Ectodermal cell (in vitro differentiated cells): ENCODE measurements around the gene PIAS4.

ENCODE experiments used
- H3K27ac ChIP-seq: 2 replicates; pipeline ENCODE4 v1.7.0; 2013; ENCODE audit warnings: mild to moderate bottlenecking, low read depth, low read length; ENCODE audit not compliant: insufficient read depth, poor library complexity, severe bottlenecking
- H3K27me3 ChIP-seq: 2 replicates; pipeline ENCODE4 v1.7.0; 2013; ENCODE audit warnings: mild to moderate bottlenecking, low read length; ENCODE audit not compliant: insufficient read depth, control insufficient read depth, poor library complexity, severe bottlenecking
- H3K36me3 ChIP-seq: one replicate; pipeline ENCODE4 v1.7.0; 2013; ENCODE audit warnings: low read length; ENCODE audit not compliant: control insufficient read depth, insufficient read depth
- H3K4me1 ChIP-seq: one replicate; pipeline ENCODE4 v1.7.0; 2013; ENCODE audit warnings: low read length; ENCODE audit not compliant: control insufficient read depth, insufficient read depth
- H3K4me3 ChIP-seq: 2 replicates; pipeline ENCODE4 v1.7.0; 2013; ENCODE audit warnings: low read depth, low read length, control low read depth; ENCODE audit not compliant: insufficient read depth
- H3K9me3 ChIP-seq: 2 replicates; pipeline ENCODE4 v1.7.0; 2013; ENCODE audit warnings: mild to moderate bottlenecking, low read length, moderate library complexity; ENCODE audit not compliant: control insufficient read depth
- WGBS, 2 experiments: methylation state at CpG; one replicate each; pipeline ENCODE4 v1.1.7; 2013; ENCODE audit warnings: missing lambda C conversion rate in 2 of 2; 5-methylcytosine and 5-hydroxymethylcytosine counted together

The PIAS4 gene

DNA sequence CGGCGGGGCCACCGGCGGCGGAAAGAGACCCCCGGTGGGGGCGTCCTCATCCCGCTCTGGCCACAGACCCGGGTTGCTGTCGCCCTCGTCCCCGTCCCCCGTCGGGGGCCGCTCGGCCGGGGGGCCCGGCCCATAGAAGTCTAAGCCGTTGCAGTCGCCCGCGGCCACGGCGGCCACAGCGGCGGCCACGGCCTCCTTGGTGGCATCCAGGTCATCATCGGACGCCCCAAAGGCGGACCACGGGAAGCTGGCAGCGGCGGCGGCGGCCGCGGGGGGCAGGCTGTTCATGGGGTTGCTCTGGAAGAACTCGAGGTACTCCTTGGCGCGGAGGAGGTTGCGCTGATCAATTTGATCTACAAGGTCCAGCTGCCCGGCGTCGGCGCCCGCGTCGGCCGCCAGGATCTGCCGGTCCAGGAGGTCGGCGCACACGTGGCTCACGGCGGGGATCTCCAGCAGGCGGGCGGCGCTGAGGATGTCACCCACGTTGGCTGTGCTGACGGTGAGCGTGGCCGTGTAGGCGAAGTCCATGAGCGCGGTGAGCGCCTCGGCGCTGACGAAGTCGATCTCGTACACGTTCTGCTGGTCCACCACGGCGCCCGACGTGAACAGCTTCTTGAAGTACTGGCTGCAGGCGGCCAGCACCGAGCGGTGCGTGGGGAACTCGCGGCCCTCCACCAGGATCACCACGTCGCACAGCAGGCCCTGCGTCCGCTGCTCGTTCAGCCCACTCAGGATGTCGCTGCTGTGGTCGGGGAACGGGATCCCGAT lies 47.1 kb downstream of the PIAS4 start:
- 97% methylated on average over 91 of the region's 91 CpGs for WGBS, 2 experiments
- H3K27me3 ChIP-seq, result no peaks in the 10 kb centered on the region
- H3K4me1 ChIP-seq, result peaks cover 8% of the 10 kb centered on the region
- no peaks in the 10 kb centered on the region for H3K9me3 ChIP-seq
- no peak overlapping the region for H3K4me3 ChIP-seq
- H3K36me3 ChIP-seq, result peaks cover 21% of the 10 kb centered on the region
- H3K27ac ChIP-seq, result no peak overlapping the region

DNA sequence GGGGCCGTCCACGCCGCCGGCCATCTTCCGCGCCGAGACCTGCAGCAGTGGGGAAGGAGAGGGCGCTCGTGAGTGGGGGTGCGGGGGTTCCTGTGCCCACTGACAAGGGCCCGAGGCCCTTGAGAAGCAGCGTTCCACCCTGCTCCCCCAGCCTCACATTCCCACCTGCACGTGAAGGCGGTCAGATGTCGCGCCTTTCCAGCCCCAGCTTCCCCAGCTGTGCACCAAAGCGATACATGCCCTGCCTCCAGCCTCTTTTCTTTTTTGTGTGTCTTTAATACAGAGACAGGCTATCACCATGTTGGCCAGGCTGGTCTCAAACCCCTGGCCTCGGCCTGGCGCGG lies 47.6 kb downstream of the PIAS4 start:
- WGBS, 2 experiments, result 95 to 96% methylated on average over 20 of the region's 20 CpGs
- no peaks in the 10 kb centered on the region for H3K27me3 ChIP-seq
- peaks cover 8% of the 10 kb centered on the region for H3K4me1 ChIP-seq
- peaks cover 21% of the 10 kb centered on the region for H3K36me3 ChIP-seq
- no peaks in the 10 kb centered on the region for H3K9me3 ChIP-seq
- H3K27ac ChIP-seq, result no peak overlapping the region
- H3K4me3 ChIP-seq, result no peak overlapping the region

DNA sequence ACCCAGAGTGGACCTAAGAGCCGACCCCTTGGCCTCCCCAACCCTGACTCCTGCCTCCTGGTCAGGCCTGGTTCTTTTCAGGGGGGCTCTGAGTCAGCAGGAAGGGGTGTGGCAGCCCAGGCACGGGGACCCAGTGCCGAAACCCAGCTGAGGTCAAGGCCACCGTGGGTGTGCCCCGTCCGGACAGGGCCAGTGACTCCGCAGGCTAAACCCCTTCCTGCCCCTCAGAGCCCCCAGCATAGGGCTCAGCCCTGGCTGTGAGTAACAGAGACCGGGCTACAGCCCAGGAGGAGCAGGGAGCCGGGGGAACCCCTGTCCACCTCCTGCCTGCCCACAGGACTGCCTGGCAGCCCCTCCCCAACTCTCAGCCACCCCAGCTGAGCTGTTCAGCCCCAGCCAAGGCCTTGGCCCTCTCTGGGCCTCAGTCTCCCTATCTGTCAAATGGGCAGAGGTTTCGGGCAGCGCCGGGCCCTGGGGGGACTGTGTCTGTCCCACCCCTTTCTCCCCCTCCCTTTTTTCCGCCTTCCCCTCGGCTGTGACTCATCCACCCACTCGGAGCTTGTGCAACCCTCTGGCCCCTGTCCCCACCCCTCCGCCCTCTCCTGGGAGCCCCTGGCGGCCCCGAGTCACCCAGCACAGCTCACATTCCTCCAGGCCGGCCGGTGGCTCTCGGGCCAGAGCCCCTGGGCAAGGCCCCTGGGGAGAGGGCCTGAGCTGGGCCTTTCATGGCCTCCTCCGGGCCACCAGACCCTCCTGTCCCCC lies 50.6 kb downstream of the PIAS4 start:
- Histone ChIP-seq H3K36me3 (peaks cover 17% of the 10 kb centered on the region), H3K27me3 (no peaks in the 10 kb centered on the region), H3K9me3 (no peaks in the 10 kb centered on the region), H3K27ac (no peak overlapping the region), H3K4me1 (peaks cover 8% of the 10 kb centered on the region), H3K4me3 (no peak overlapping the region)
- WGBS, 2 experiments, result 84 to 88% methylated on average over 22 of the region's 22 CpGs

DNA sequence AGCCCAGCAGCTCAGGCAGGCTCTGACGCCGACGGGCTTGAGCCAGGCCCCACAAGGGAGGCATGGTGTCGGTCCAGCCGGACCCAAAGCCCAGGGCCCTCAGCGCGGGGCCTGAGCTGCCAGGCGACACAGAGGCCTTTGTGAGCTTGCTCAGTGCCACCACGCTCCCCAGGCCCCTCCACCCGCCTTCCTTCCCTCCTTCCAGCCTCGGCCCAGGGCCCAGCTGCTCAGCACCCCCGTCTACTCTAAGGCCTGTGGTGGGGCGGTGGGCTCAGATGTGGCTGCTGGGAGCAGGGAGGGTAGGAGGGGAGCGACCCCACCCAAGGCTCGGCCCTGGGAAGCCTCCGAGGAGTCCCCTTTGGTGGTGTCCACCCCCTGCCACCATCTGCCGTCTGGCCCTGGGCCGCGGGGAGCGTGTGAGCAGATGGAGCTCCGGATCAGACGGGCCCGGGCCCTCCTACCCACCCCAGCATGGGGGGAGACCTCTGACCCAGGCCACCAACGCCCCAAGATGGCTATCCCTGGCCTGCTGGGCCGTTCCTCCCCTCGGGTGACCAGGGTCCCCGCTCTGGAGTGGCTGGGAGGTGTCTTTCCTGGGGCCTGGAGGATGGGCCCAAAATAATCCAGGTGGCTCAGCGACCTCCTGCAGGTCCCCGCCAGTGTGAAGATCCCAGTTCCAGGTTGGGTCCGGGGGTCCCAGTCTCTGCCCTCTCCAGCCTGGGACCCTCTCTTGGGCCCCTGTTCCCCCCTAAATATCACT lies 51.3 kb downstream of the PIAS4 start:
- 85 to 87% methylated on average over 30 of the region's 30 CpGs for WGBS, 2 experiments
- Histone ChIP-seq H3K9me3 (no peaks in the 10 kb centered on the region), H3K4me3 (no peak overlapping the region), H3K36me3 (peaks cover 9% of the 10 kb centered on the region), H3K27me3 (no peaks in the 10 kb centered on the region), H3K27ac (peak overlapping the region; percentile 60), H3K4me1 (peaks cover 8% of the 10 kb centered on the region)

DNA sequence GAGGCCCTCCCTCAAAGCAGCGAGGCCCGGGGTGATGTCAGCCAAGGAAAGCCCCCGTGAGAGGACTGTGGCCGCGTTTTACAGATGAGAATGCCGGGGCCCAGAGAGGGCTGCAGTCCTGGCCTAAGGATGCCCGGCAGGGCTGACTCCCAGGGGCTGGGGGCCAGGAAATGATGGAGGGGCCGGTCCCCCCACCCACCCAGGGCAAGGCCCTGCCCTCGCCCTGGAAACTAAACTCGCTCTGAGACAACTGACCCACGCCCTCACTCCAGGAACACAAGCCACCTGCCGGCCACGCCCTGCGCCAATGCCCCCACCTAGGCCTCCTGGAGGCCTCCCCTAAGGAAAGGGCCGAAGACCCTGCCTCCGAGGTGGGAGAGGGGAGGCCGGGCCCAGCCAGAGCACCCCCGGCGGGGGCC lies 51.9 kb downstream of the PIAS4 start:
- 85 to 86% methylated on average over 19 of the region's 19 CpGs for WGBS, 2 experiments
- Histone ChIP-seq H3K27ac (peak overlapping the region; percentile 60), H3K9me3 (no peaks in the 10 kb centered on the region), H3K36me3 (peaks cover 7% of the 10 kb centered on the region), H3K4me3 (no peak overlapping the region), H3K4me1 (peaks cover 10% of the 10 kb centered on the region), H3K27me3 (no peaks in the 10 kb centered on the region)

DNA sequence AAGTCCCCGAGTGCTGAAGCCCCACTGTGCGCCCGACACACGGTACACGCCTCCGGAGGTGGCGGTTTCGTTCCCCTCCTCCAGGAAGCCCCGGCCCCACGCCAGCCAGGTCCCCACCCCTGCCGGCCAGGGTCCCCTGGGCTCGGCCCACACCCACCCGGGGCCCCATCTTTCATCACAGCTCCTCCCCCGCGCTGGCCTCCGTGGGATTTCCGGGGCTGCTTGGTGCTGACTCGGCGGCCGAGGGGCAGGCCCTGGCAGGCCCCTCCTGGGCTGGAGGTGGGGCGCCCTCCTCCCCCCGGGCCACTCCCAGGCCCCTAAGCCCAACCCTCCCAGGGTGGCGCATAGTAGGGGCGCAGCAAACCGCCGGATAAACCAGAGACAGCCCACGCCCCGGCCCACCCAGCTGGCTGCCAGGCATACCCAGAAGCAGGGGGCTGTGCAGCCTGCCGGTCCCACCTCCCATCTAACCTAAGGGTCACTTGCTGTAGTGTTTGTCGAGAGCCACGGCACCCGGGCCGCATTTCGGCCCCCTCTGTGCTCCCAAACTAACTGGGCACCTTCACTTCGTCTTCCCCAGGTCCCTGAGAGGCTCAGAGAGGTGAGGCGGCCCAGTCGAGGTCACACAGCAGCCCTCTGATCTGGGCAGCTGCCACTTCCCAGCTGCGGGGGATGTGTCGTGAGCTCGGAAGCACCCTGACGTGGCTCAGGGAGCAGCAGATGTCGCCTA lies 52.5 kb downstream of the PIAS4 start:
- Histone ChIP-seq H3K27ac (no peak overlapping the region), H3K4me1 (peaks cover 12% of the 10 kb centered on the region)
- WGBS, 2 experiments, result 88% methylated on average over 42 of the region's 42 CpGs

DNA sequence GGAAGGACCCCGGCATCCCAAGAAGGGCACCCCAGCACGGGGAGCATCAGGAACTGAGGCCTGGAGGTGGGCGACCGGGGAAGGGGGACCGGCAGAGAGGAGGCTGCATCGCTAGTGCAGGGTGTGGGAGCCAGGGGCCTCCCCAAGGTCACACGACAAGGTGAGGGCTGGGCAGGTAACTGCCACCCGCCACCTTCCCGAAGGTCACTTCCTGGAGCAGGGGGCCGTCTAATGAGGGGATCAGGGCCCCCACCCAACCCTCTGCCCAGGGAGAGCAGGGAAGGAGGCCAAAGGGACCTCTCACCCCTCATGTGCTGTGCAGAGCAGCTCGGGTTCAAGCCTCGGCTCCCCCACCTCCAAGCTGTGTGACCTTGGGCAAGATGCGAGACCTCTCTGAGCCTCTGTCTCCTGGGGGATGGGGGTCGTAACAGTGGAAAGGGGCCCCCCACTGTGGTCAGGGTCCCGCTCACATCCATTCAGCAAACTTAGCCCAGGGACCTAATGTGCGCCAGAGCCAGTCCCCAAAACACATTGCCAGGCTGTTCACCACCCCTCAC lies 53.2 kb downstream of the PIAS4 start:
- Histone ChIP-seq H3K27me3 (no peaks in the 10 kb centered on the region), H3K4me1 (peaks cover 12% of the 10 kb centered on the region), H3K9me3 (no peaks in the 10 kb centered on the region), H3K4me3 (no peak overlapping the region), H3K36me3 (no peaks in the 10 kb centered on the region), H3K27ac (no peak overlapping the region)
- 91 to 96% methylated on average over 16 of the region's 16 CpGs for WGBS, 2 experiments

More for the DNA sequence above, 52.5 kb downstream of the PIAS4 start:
- Histone ChIP-seq H3K4me3 (no peak overlapping the region), H3K9me3 (no peaks in the 10 kb centered on the region), H3K27me3 (no peaks in the 10 kb centered on the region), H3K36me3 (peaks cover under 1% of the 10 kb centered on the region)

DNA sequence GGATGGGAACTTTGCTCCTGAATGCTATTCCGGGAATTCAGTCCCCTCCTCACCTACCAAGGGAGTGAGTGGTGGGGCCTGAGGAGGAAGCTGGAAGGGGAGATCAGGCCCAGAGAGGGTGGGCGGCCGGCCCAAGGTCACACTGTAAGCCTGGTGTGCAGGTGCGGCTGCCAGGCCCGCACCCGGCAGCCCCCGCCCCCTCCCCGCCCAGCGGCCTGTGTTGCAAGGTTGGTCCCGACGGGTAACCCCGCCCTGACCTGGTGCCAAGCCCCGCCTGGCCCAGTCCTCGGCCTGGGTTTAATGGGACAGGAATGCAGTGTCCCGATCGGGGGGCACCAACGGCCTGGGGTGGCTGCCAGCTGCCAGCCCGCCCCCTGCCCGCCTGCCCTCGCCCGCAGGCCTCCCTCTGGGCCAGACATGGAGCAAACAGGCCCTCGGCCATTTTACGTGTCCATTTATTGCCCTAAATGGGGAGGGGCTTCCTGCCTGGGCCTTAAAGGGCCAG lies 53.7 kb downstream of the PIAS4 start:
- H3K9me3 ChIP-seq, result no peaks in the 10 kb centered on the region
- 80 to 83% methylated on average over 23 of the region's 23 CpGs for WGBS, 2 experiments
- no peak overlapping the region for H3K4me3 ChIP-seq
- no peak overlapping the region for H3K27ac ChIP-seq
- H3K4me1 ChIP-seq, result peaks cover 12% of the 10 kb centered on the region
- H3K27me3 ChIP-seq, result no peaks in the 10 kb centered on the region
- H3K36me3 ChIP-seq, result no peaks in the 10 kb centered on the region

DNA sequence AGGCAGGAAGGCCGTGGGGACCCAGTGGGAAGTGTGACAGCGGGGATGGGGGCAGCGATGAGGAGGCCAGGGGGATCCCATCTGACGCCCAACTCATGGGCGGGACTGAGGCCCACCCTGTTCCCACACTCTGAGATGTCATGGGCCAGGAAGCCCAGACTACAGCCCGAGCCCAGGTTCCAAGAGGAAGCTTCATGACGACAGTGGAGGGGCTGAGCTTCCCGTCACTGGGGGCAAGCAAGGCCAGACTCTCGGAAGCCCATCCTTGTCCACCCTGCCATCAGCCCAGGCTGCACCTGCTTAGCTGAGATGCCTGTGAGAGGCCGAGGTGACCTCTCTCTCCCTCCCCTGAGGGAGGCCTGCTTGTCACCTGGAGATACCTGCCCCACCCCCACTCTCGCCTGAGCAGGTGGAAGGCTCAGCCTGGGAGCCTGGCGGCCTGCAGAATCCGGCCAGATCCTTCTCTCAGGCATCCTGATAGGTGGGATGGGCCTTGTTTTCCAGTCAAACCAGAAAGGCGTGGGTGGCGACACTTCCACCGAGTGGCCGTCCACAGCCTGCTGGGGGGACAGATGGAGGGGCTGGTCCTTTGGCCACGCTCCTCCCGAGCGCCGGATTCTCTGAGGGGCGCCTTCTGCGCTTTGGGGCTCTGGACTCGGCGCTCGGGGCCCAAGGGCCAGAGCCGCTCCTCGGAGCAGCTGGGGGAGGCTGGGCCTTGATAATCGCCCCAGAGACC lies 54.3 kb downstream of the PIAS4 start:
- no peak overlapping the region for H3K4me3 ChIP-seq
- H3K27me3 ChIP-seq, result peaks cover 1% of the 10 kb centered on the region
- H3K36me3 ChIP-seq, result no peaks in the 10 kb centered on the region
- peaks cover 12% of the 10 kb centered on the region for H3K4me1 ChIP-seq
- no peaks in the 10 kb centered on the region for H3K9me3 ChIP-seq
- no peak overlapping the region for H3K27ac ChIP-seq
- 89 to 90% methylated on average over 29 of the region's 29 CpGs for WGBS, 2 experiments
